IMR-90 (cell line): ENCODE results near the gene PAFAH2. TPM values are rescaled to one million over a fixed set of nuclear protein-coding genes. Genes with fewer than 3 reads are reported as not detected.

Experiments
- ATAC-seq: fragments of 200-7000 bp; cut with Tn5 transposase; 2 replicates; pipeline ENCODE4 v1.9.1; 2020; ENCODE audit warnings: low read depth, mild to moderate bottlenecking, moderate library complexity
- BruUV-seq: library from RNA; stranded (reverse); fragments of 400-500 nt; replicated peaks from 2 replicates; lab custom pipeline; 2021; lab: Mats Ljungman, UMichigan
- CTCF ChIA-PET: fragments of 300-600 bp; formaldehyde crosslinking; extraction: SDS; loops from one replicate; lab custom pipeline; 2021; ENCODE audit warnings: antibody characterized with exemption; lab: Yijun Ruan, JAX
- POLR2A ChIA-PET: fragments of 300-600 bp; sonication (Branson Sonifier 250); formaldehyde crosslinking; loops from one replicate; lab custom pipeline; 2022; ENCODE audit warnings: antibody characterized with exemption; ENCODE audit not compliant: unreplicated experiment; lab: Charles Lee
- DNase-seq: peaks from one replicate; pipeline ENCODE4 v3.0.0; 2013
- H2AFZ ChIP-seq: replicated peaks from 2 replicates; pipeline ENCODE3; 2013; ENCODE audit warnings: low read length, mild to moderate bottlenecking; ENCODE audit not compliant: poor library complexity
- H2AK5ac ChIP-seq: 2 replicates; pipeline ENCODE4 v1.6.1; 2013; ENCODE audit warnings: low read depth, low read length, inconsistent platforms
- H2AK9ac ChIP-seq: replicated peaks from 2 replicates; pipeline ENCODE3; 2013; ENCODE audit warnings: mild to moderate bottlenecking, low read depth, low read length, moderate library complexity; ENCODE audit not compliant: poor library complexity
- H2BK120ac ChIP-seq: 2 replicates; pipeline ENCODE4 v1.6.1; 2013; ENCODE audit warnings: low read depth, low read length, inconsistent platforms
- H2BK15ac ChIP-seq: 3 replicates; pipeline ENCODE4 v1.6.1; 2013; ENCODE audit warnings: low read depth, low read length, inconsistent platforms
- H2BK20ac ChIP-seq: 2 replicates; pipeline ENCODE4 v1.6.1; 2013; ENCODE audit warnings: low read depth, mild to moderate bottlenecking, inconsistent platforms, low read length, moderate library complexity
- H2BK5ac ChIP-seq: 2 replicates; pipeline ENCODE4 v1.6.1; 2013; ENCODE audit warnings: mild to moderate bottlenecking, low read depth, low read length, inconsistent platforms; ENCODE audit not compliant: poor library complexity, severe bottlenecking
- H3K14ac ChIP-seq: replicated peaks from 2 replicates; pipeline ENCODE4 v1.6.1; 2013; ENCODE audit warnings: low read depth, low read length, inconsistent platforms
- H3K18ac ChIP-seq: 2 replicates; pipeline ENCODE4 v1.6.1; 2013; ENCODE audit warnings: low read depth, low read length, control low read depth
- H3K23ac ChIP-seq: 2 replicates; pipeline ENCODE4 v1.6.1; 2013; ENCODE audit warnings: low read depth, low read length, inconsistent platforms
- H3K27ac ChIP-seq: 2 replicates; pipeline ENCODE4 v1.5.1; 2013; ENCODE audit warnings: mild to moderate bottlenecking, control low read depth, low read length; ENCODE audit not compliant: insufficient read depth
- H3K27me3 ChIP-seq: 2 replicates; pipeline ENCODE4 v1.6.1; 2013; ENCODE audit warnings: low read length; ENCODE audit not compliant: control insufficient read depth, insufficient read depth
- H3K36me3 ChIP-seq: 2 replicates; pipeline ENCODE4 v1.6.1; 2013; ENCODE audit warnings: low read length, mixed read lengths; ENCODE audit not compliant: control insufficient read depth, insufficient read depth
- H3K4ac ChIP-seq: 2 replicates; pipeline ENCODE4 v1.6.1; 2013; ENCODE audit warnings: low read depth, low read length, inconsistent platforms
- H3K4me1 ChIP-seq: 2 replicates; pipeline ENCODE4 v1.6.1; 2013; ENCODE audit warnings: low read length, mixed read lengths; ENCODE audit not compliant: control insufficient read depth, insufficient read depth
- H3K4me2 ChIP-seq: 2 replicates; pipeline ENCODE4 v1.6.1; 2013; ENCODE audit warnings: low read depth, mild to moderate bottlenecking, control low read depth, low read length, moderate library complexity
- H3K4me3 ChIP-seq: 2 replicates; pipeline ENCODE4 v1.5.1; 2013; ENCODE audit warnings: low read depth, mild to moderate bottlenecking, control low read depth, low read length, moderate library complexity; ENCODE audit not compliant: insufficient read depth
- H3K56ac ChIP-seq: 2 replicates; pipeline ENCODE4 v1.6.1; 2013; ENCODE audit warnings: low read length, inconsistent platforms; ENCODE audit not compliant: insufficient read depth; ENCODE audit errors: extremely low read depth
- H3K79me1 ChIP-seq, 2 experiments: 2 replicates each; pipeline ENCODE4 v1.6.1; 2013; ENCODE audit warnings: low read length in 2 of 2, inconsistent platforms in 1 of 2, low read depth in 1 of 2
- H3K9ac ChIP-seq: 2 replicates; pipeline ENCODE4 v1.6.1; 2013; ENCODE audit warnings: low read depth, low read length, control low read depth
- H3K9me1 ChIP-seq: 2 replicates; pipeline ENCODE4 v1.6.1; 2013; ENCODE audit warnings: low read length, inconsistent platforms; ENCODE audit not compliant: insufficient read depth
- H3K9me3 ChIP-seq: 2 replicates; pipeline ENCODE4 v1.6.1; 2013; ENCODE audit warnings: low read length; ENCODE audit not compliant: control insufficient read depth, insufficient read depth
- H4K20me1 ChIP-seq: 2 replicates; pipeline ENCODE4 v1.6.1; 2013; ENCODE audit warnings: low read length, inconsistent platforms; ENCODE audit not compliant: insufficient read depth
- H4K5ac ChIP-seq: 2 replicates; pipeline ENCODE4 v1.6.1; 2013; ENCODE audit warnings: mild to moderate bottlenecking, low read depth, low read length, control low read depth
- H4K8ac ChIP-seq, 2 experiments: 2 replicates each; pipeline ENCODE4 v1.6.1; 2013; ENCODE audit warnings: low read depth in 2 of 2, low read length in 2 of 2, control low read depth in 1 of 2, inconsistent platforms in 1 of 2
- H4K91ac ChIP-seq: 2 replicates; pipeline ENCODE4 v1.6.1; 2013; ENCODE audit warnings: low read depth, low read length, inconsistent platforms; ENCODE audit not compliant: insufficient read depth
- CHD1 ChIP-seq: IDR thresholded peaks from 2 replicates; pipeline ENCODE4 v1.6.1; 2012; ENCODE audit warnings: low read depth, low read length, improper control_type of control experiment
- CTCF ChIP-seq: conservative IDR thresholded peaks from 2 replicates; pipeline ENCODE4 v1.5.1; 2012; ENCODE audit warnings: mild to moderate bottlenecking, low read depth, low read length, improper control_type of control experiment
- ELK1 ChIP-seq: fragments of 150-350 bp; IDR thresholded peaks from 2 replicates; pipeline ENCODE4 v1.6.1; 2016; ENCODE audit warnings: low read depth, mild to moderate bottlenecking, low read length, moderate library complexity, borderline replicate concordance
- FOS ChIP-seq: fragments of 150-350 bp; IDR thresholded peaks from 2 replicates; pipeline ENCODE4 v1.6.1; 2016; ENCODE audit warnings: low read depth, low read length
- MAFK ChIP-seq: IDR thresholded peaks from 2 replicates; pipeline ENCODE4 v1.6.1; 2012; ENCODE audit warnings: low read depth, low read length, improper control_type of control experiment
- MAZ ChIP-seq: IDR thresholded peaks from 2 replicates; pipeline ENCODE4 v1.6.1; 2012; ENCODE audit warnings: low read depth, mild to moderate bottlenecking, low read length, improper control_type of control experiment, moderate library complexity, borderline replicate concordance
- MXI1 ChIP-seq: IDR thresholded peaks from 2 replicates; pipeline ENCODE4 v1.6.1; 2012; ENCODE audit warnings: low read depth, mild to moderate bottlenecking, low read length, moderate library complexity, borderline replicate concordance
- POLR2A ChIP-seq: IDR thresholded peaks from 2 replicates; pipeline ENCODE4 v1.6.1; 2012; ENCODE audit warnings: mild to moderate bottlenecking, low read depth, low read length
- RAD21 ChIP-seq: IDR thresholded peaks from 2 replicates; pipeline ENCODE4 v1.6.1; 2012; ENCODE audit warnings: low read length, improper control_type of control experiment
- RCOR1 ChIP-seq: IDR thresholded peaks from 2 replicates; pipeline ENCODE4 v1.6.1; 2012; ENCODE audit warnings: mild to moderate bottlenecking, low read length, improper control_type of control experiment; ENCODE audit not compliant: insufficient replicate concordance
- SMC3 ChIP-seq: fragments of 150-350 bp; IDR thresholded peaks from 2 replicates; pipeline ENCODE4 v1.6.1; 2016; ENCODE audit warnings: low read depth, mild to moderate bottlenecking, antibody characterized with exemption, low read length, moderate library complexity
- USF2 ChIP-seq: fragments of 150-350 bp; IDR thresholded peaks from 2 replicates; pipeline ENCODE4 v1.6.1; 2017; ENCODE audit warnings: mild to moderate bottlenecking, antibody characterized with exemption, low read length, low read depth
- WGBS, 2 experiments: methylation state at CpG; one replicate each; pipeline versions ENCODE4 v1.1.5 to v1.1.7; 2013; ENCODE audit warnings: missing lambda C conversion rate in 2 of 2; ENCODE audit not compliant: insufficient read length in 1 of 2; ENCODE audit errors: extremely low coverage in 2 of 2; 5-methylcytosine and 5-hydroxymethylcytosine counted together
- dilution Hi-C: fragments of 300-500 bp; cut with HindIII; formaldehyde crosslinking; loops from one replicate; pipeline ENCODE4 v1.14.3; 2018; ENCODE audit warnings: low sequenced_read_pairs; ENCODE audit not compliant: unreplicated experiment
- in situ Hi-C: fragments of 300-500 bp; cut with MboI; formaldehyde crosslinking; loops from 3 replicates; pipeline ENCODE4 v1.14.3; 2019; ENCODE audit warnings: low sequenced_read_pairs, inconsistent platforms, mixed read lengths
- intact Hi-C: fragments of 100-400 bp; cut with micrococcal nuclease; formaldehyde crosslinking; loops from 2 replicates; pipeline ENCODE4 v1.10.0; 2022
- polyA plus RNA-seq, 3 experiments: library from polyadenylated mRNA; depleted of rRNA; stranded (reverse); fragments of >200 nt; gene quantifications; 2 replicates each; pipeline ENCODE4 v1.2.3, GENCODE V29; 2012; ENCODE audit warnings: low replicate concordance in 1 of 3
- total RNA-seq: library from RNA; depleted of rRNA; stranded (reverse); fragments of >200 nt; gene quantifications from 2 replicates; pipeline ENCODE4 v1.2.3, GENCODE V29; 2012

Gene PAFAH2
- total and polyA plus RNA-seq, 2 of the 4 experiments (the other 2 are of a cell fraction) = 8.3 to 12.2 TPM

GRCh38 chr1:25989440-25990234 lies 8.2 kb downstream of the PAFAH2 start (continued):
- TF ChIP-seq RCOR1 (no peak), POLR2A (no peak)

- no peak overlapping the region for H2AK5ac ChIP-seq
- no peak overlapping the region for H4K8ac ChIP-seq
- no peak overlapping the region for H3K27ac ChIP-seq
- H3K4ac ChIP-seq = no peak overlapping the region
- H3K18ac ChIP-seq = no peak overlapping the region
- H2BK20ac ChIP-seq = no peak overlapping the region
- intact Hi-C loops (no loop called here), in situ Hi-C loops (no loop called here), dilution Hi-C loops (no loop called here)
- H4K91ac ChIP-seq = no peak overlapping the region
- H3K4me1 ChIP-seq = peaks cover 10% of the 10 kb centered on the region
- H3K4me3 ChIP-seq = no peak overlapping the region
- H3K4me2 ChIP-seq = no peak overlapping the region
- H3K9ac ChIP-seq = no peak overlapping the region
- no peak for DNase-seq
- H3K56ac ChIP-seq = no peak overlapping the region
- ChIA-PET CTCF (interaction anchor here (0.6 to 1.3 kb wide), 2 partner anchors 10 to 30 kb away, joined by 5 to 7 read pairs; partner anchors contain the start of gene PAFAH2), POLR2A (interaction anchor here (1.2 to 1.6 kb wide), 2 partner anchors 10 to 96 kb away, joined by 4 to 14 read pairs; partner anchors contain the start of gene PAFAH2)
- H2BK120ac ChIP-seq = no peak overlapping the region
- H4K20me1 ChIP-seq = no peaks in the 10 kb centered on the region
- no peak overlapping the region for H2BK15ac ChIP-seq
- H2AK9ac ChIP-seq = no peak overlapping the region
- H3K27me3 ChIP-seq = no peaks in the 10 kb centered on the region
- H3K9me3 ChIP-seq = no peaks in the 10 kb centered on the region
- H3K14ac ChIP-seq = no peak overlapping the region
- H3K23ac ChIP-seq = no peak overlapping the region
- no peak for ATAC-seq
- no peak overlapping the region for H4K5ac ChIP-seq
- BruUV-seq = no TSS peak
- H3K9me1 ChIP-seq = peaks cover 12% of the 10 kb centered on the region
- peaks cover 22% of the 10 kb centered on the region for H3K36me3 ChIP-seq
- H2BK5ac ChIP-seq = no peak overlapping the region
- no peak overlapping the region for H2AFZ ChIP-seq
- H3K79me1 ChIP-seq = peaks cover 9 to 22% of the 10 kb centered on the region in 2 experiments; a peak in 3 of 4 replicates
- no CpG with 5 or more reads among the region's 2 CpGs for WGBS, 2 experiments
- TF ChIP-seq RCOR1 (no peak), ELK1 (no peak), FOS (no peak), SMC3 (no peak), CTCF (no peak), CHD1 (no peak), RAD21 (no peak), MAFK (no peak), MXI1 (no peak), MAZ (no peak), USF2 (no peak)
These were observed 9.9 kb downstream of the PAFAH2 start for GRCh38 chr1:25987951-25988350.
